Neural crest cell (in vitro differentiated cells): ENCODE measurements around the gene GLIS1. TPM values are rescaled to one million over a fixed set of nuclear protein-coding genes. Genes with fewer than 3 reads are reported as not detected.

Experiments used
- DNase-seq: peaks from one replicate; pipeline ENCODE4 v3.0.0; 2021; ENCODE audit warnings: low read depth, mixed read lengths, low spot score
- H3K27ac Mint-ChIP-seq: one replicate; pipeline ENCODE4 v1.8.0; 2021; ENCODE audit warnings: mild to moderate bottlenecking, mixed read lengths; ENCODE audit not compliant: unreplicated experiment
- H3K27me3 Mint-ChIP-seq: 2 replicates; pipeline ENCODE4 v1.8.0; 2021; ENCODE audit warnings: low read depth, mild to moderate bottlenecking, mixed read lengths
- H3K36me3 Mint-ChIP-seq: 2 replicates; pipeline ENCODE4 v1.8.0; 2021; ENCODE audit warnings: low read depth, mild to moderate bottlenecking, mixed read lengths
- H3K4me1 Mint-ChIP-seq: 2 replicates; pipeline ENCODE4 v1.8.0; 2021; ENCODE audit warnings: mixed read lengths
- H3K4me3 Mint-ChIP-seq: one replicate; pipeline ENCODE4 v1.8.0; 2021; ENCODE audit warnings: mild to moderate bottlenecking, mixed read lengths
- H3K9me3 Mint-ChIP-seq: 2 replicates; pipeline ENCODE4 v1.8.0; 2021; ENCODE audit warnings: mixed read lengths
- CTCF ChIP-seq: fragments of 200-600 bp; sonication (generic); conservative IDR thresholded peaks from 2 replicates; pipeline ENCODE4 v1.5.0; 2021; ENCODE audit warnings: antibody characterized with exemption, mild to moderate bottlenecking
- total RNA-seq: library from RNA; stranded (reverse); gene quantifications from 2 replicates; pipeline ENCODE4 v1.2.1, GENCODE V29; 2021

Gene GLIS1
- total RNA-seq, 1 donor from 2014 or later: not detected

GRCh38 chr1:53532912-53533311 lies 206.1 kb downstream of the GLIS1 start:
- Mint-ChIP-seq H3K27me3 (peaks cover 3% of the 10 kb centered on the region), H3K4me3 (no peak overlapping the region), H3K9me3 (no peaks in the 10 kb centered on the region), H3K27ac (peak overlapping the region; percentile 30), H3K36me3 (no peaks in the 10 kb centered on the region), H3K4me1 (no peaks in the 10 kb centered on the region)
- no peak for TF ChIP-seq CTCF
- DNase-seq: no peak

- H3K4me1 Mint-ChIP-seq: no peaks in the 10 kb centered on the region
- H3K27ac Mint-ChIP-seq: no peak overlapping the region
- DNase-seq: no peak
- peaks cover 3% of the 10 kb centered on the region for H3K27me3 Mint-ChIP-seq
- no peak overlapping the region for H3K4me3 Mint-ChIP-seq
- no peaks in the 10 kb centered on the region for H3K9me3 Mint-ChIP-seq
- TF ChIP-seq CTCF: no peak
- H3K36me3 Mint-ChIP-seq: no peaks in the 10 kb centered on the region
These were observed 206.6 kb downstream of the GLIS1 start for GRCh38 chr1:53532377-53532776.

GRCh38 chr1:53530550-53530949 lies 208.4 kb downstream of the GLIS1 start:
- no peak for DNase-seq
- Mint-ChIP-seq H3K36me3 (no peaks in the 10 kb centered on the region), H3K27me3 (peaks cover 2% of the 10 kb centered on the region), H3K9me3 (no peaks in the 10 kb centered on the region), H3K4me1 (peaks cover 13% of the 10 kb centered on the region), H3K27ac (peak overlapping the region; percentile 88), H3K4me3 (no peak overlapping the region)
- TF ChIP-seq CTCF: no peak

GRCh38 chr1:53529555-53529954 lies 209.4 kb downstream of the GLIS1 start:
- H3K4me1 Mint-ChIP-seq: peaks cover 14% of the 10 kb centered on the region
- H3K27me3 Mint-ChIP-seq: no peaks in the 10 kb centered on the region
- TF ChIP-seq CTCF: no peak
- no peaks in the 10 kb centered on the region for H3K9me3 Mint-ChIP-seq
- no peak for DNase-seq
- no peak overlapping the region for H3K27ac Mint-ChIP-seq
- no peak overlapping the region for H3K4me3 Mint-ChIP-seq
- no peaks in the 10 kb centered on the region for H3K36me3 Mint-ChIP-seq

GRCh38 chr1:53527368-53527767 lies 211.6 kb downstream of the GLIS1 start:
- DNase-seq: no peak
- peak overlapping the region; percentile 19 for H3K27ac Mint-ChIP-seq
- peaks cover 2% of the 10 kb centered on the region for H3K27me3 Mint-ChIP-seq
- no peak overlapping the region for H3K4me3 Mint-ChIP-seq
- peaks cover 14% of the 10 kb centered on the region for H3K4me1 Mint-ChIP-seq
- H3K9me3 Mint-ChIP-seq: no peaks in the 10 kb centered on the region
- no peaks in the 10 kb centered on the region for H3K36me3 Mint-ChIP-seq
- TF ChIP-seq CTCF: no peak
